ENCODE results near the gene ADIRF. TPM values are rescaled to one million over a fixed set of nuclear protein-coding genes. Genes with fewer than 3 reads are reported as not detected.
A peak's percentile ranks its signal among the peaks of the same experiment; 100 is the strongest.

ADIRF gene
- total and polyA plus RNA-seq, 10 donors = 23.9 to 139 (median 56.7) TPM

DNA sequence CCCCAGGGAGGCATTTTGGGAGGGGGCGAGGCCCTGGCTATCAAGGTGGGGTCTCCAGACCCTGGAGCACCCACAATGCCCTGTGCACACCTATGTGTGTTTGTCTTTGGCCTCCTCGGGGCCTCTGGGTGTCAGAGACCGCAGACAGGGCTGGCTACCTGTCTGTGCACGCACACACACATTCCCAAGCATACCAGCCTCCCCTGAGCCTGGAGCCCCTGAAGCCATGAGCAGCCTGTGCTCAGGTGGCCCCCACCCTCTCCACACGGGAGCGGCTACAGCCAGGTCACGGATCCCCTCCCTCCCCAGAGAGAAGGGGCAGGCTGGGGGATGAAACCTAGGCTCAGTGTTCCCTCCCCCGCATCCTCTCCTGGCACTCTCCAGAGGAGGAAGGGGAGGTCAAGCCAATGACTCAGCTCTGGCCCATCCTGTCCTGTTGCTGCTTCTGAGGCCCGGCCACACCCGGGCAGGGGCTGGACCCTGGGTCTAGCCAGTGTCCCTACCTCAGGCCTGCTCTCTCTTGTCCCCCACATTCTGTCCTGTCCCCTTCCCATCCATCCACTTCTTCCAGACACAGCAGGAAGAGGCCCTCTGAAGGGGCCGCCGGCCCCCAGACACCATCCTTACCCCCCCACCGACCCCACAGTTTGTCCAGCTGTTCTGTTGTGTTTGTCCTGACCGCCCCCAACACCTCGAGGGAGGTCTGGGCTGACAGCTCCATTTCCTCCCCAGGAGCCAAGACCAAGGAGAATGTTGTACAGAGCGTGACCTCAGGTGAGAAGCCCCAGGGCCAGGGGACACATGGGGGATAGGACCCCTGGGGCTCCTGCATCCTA, 9.2 kb upstream of the ADIRF start:
- Histone ChIP-seq H3K36me3 (peaks cover 0 to 20% (median 0%) of the 10 kb centered on the region in 6 donors), H3K27ac (peak overlapping the region in 7 of 8 donors; percentile 51 to 87 (median 81)), H3K4me1 (peaks cover 8 to 62% (median 41%) of the 10 kb centered on the region in 6 donors), H3K27me3 (replicated peaks in 1 of 7) (peaks cover 0 to 22% (median 0%) of the 10 kb centered on the region in 7 donors), H3K4me3 (peak overlapping the region in 7 of 8 donors; percentile 28 to 72 (median 51)), H3K9me3 (no peaks in the 10 kb centered on the region)
- no peak for TF ChIP-seq POLR2A (IDR thresholded peaks at IDR 0.05)
- peak; percentile 65 to 73 (median 68) for TF ChIP-seq POLR2AphosphoS5 (IDR thresholded peaks at IDR 0.05)
- TF ChIP-seq, protein P1, sequence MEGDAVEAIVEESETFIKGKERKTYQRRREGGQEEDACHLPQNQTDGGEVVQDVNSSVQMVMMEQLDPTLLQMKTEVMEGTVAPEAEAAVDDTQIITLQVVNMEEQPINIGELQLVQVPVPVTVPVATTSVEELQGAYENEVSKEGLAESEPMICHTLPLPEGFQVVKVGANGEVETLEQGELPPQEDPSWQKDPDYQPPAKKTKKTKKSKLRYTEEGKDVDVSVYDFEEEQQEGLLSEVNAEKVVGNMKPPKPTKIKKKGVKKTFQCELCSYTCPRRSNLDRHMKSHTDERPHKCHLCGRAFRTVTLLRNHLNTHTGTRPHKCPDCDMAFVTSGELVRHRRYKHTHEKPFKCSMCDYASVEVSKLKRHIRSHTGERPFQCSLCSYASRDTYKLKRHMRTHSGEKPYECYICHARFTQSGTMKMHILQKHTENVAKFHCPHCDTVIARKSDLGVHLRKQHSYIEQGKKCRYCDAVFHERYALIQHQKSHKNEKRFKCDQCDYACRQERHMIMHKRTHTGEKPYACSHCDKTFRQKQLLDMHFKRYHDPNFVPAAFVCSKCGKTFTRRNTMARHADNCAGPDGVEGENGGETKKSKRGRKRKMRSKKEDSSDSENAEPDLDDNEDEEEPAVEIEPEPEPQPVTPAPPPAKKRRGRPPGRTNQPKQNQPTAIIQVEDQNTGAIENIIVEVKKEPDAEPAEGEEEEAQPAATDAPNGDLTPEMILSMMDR (IDR thresholded peaks at IDR 0.05 in 8 of 11, conservative IDR thresholded peaks at IDR 0.05 in 3 of 11) = no peak
- peak; percentile 81 for DNase-seq
- WGBS, 5 donors = 36 to 55% (median 52%) methylated on average over 8 to 16 of the region's 16 CpGs
- intact Hi-C loops (cut with DNase I; ENCODE audit: low total_unique reads) = no loop called here

DNA sequence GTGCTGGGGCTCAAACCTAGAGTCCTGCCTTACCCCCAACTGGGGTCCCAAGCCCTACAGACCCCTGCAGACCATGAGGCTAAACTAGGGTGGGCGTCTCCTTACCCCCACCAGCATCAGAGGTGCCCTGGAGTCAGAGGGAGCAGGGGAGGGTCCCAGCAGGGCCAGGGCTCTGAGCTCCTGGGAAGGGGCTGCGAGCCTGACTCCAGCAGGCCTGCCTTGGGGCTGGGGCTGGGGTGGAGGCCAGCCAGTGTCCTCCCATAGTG, 8.6 kb upstream of the ADIRF start:
- peak overlapping the region in 7 of 8 donors; percentile 13 to 87 (median 81) for H3K27ac ChIP-seq
- intact Hi-C loops (cut with DNase I; ENCODE audit: low total_unique reads) = no loop called here
- H3K4me3 ChIP-seq = peak overlapping the region in 5 of 8 donors; percentile 36 to 72 (median 58)

DNA sequence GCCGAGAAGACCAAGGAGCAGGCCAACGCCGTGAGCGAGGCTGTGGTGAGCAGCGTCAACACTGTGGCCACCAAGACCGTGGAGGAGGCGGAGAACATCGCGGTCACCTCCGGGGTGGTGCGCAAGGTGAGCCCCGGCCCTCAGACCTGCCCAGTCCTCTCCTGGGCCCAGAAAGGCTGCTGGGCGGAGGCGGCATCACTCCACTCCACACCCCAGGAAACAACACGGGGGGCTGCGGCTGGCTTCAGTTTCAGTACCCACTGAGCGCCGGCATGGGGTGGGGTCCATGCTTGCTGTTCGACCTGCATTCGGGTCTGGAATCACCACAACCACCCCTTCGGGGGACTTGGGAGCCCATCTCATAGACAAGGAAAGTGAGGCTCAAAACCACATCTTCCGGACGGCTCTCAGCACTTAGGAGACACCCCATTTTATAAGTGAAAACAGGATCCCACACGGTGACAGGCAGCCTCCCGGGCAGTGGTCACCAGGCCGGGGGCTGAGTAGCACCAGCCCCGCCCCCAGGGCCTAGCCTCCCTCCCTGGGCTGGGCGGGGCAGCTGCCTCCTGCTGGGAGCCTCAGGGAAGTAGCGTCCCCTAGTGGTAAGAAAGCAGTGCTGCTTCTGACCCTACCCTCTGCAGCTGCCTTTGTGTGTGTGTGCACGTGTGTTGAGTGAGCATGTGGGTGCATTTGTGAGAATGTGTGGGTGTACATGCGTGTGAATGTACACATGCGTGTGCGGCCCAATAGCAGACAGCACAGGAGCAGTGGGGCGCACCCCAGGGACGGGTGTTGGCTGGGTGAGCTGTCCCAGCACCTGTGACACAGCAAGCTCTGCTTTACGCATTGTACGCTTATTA, 8.0 kb upstream of the ADIRF start:
- H3K27ac ChIP-seq = peak overlapping the region in 7 of 8 donors; percentile 13 to 87 (median 81)
- peaks cover 0 to 22% (median 0%) of the 10 kb centered on the region in 7 donors for H3K27me3 ChIP-seq (replicated peaks in 1 of 7)
- peak overlapping the region in 5 of 8 donors; percentile 36 to 72 (median 58) for H3K4me3 ChIP-seq
- WGBS, 5 donors = 55 to 82% (median 70%) methylated on average over 15 to 37 of the region's 37 CpGs
- peaks cover 0 to 20% (median 0%) of the 10 kb centered on the region in 6 donors for H3K36me3 ChIP-seq
- H3K9me3 ChIP-seq = no peaks in the 10 kb centered on the region
- peaks cover 8 to 53% (median 34%) of the 10 kb centered on the region in 6 donors for H3K4me1 ChIP-seq
- peak; percentile 78 for DNase-seq
- TF ChIP-seq POLR2AphosphoS5 (IDR thresholded peaks at IDR 0.05) (peak; percentile 7 to 68 (median 67)), POLR2A (IDR thresholded peaks at IDR 0.05) (no peak)
- TF ChIP-seq, protein P1 (IDR thresholded peaks at IDR 0.05 in 8 of 11, conservative IDR thresholded peaks at IDR 0.05 in 3 of 11) = peak; percentile 60 to 96 (median 81)
- intact Hi-C loops (cut with DNase I; ENCODE audit: low total_unique reads) = no loop called here

More for the DNA sequence above, 8.6 kb upstream of the ADIRF start:
- peaks cover 0 to 22% (median 0%) of the 10 kb centered on the region in 7 donors for H3K27me3 ChIP-seq (replicated peaks in 1 of 7)
- peaks cover 0 to 20% (median 0%) of the 10 kb centered on the region in 6 donors for H3K36me3 ChIP-seq
- H3K4me1 ChIP-seq = peaks cover 8 to 58% (median 39%) of the 10 kb centered on the region in 6 donors
- H3K9me3 ChIP-seq = no peaks in the 10 kb centered on the region
- no peak for DNase-seq
- no peak for TF ChIP-seq POLR2AphosphoS5 (IDR thresholded peaks at IDR 0.05)
- TF ChIP-seq, protein P1 (IDR thresholded peaks at IDR 0.05 in 8 of 11, conservative IDR thresholded peaks at IDR 0.05 in 3 of 11) = no peak
- no peak for TF ChIP-seq POLR2A (IDR thresholded peaks at IDR 0.05)
- WGBS, 5 donors = 73 to 85% (median 82%) methylated on average over 1 to 2 of the region's 2 CpGs; no CpG with 5 or more reads in 1 of the 5 donors

All from spleen (tissue), 11 donors.